ENCODE results near the gene HCRTR1.
"Not testable (repeated sequence)": the region's sequence is repeated elsewhere in the genome, so short reads cannot be mapped to it uniquely, and the experiment has no call there.

The HCRTR1 gene

GRCh38 chr1:31581821-31582810 lies 35.4 kb upstream of the HCRTR1 start:
- DNase-seq: no peak

- DNase-seq: no peak
Observed at GRCh38 chr1:31583082-31583994, 34.2 kb upstream of the HCRTR1 start.

GRCh38 chr1:31583995-31584868 lies 33.3 kb upstream of the HCRTR1 start:
- DNase-seq: no peak

- DNase-seq: no peak
Observed at GRCh38 chr1:31584869-31585735, 32.4 kb upstream of the HCRTR1 start.

- no peak for DNase-seq
Observed at GRCh38 chr1:31585736-31586365, 31.6 kb upstream of the HCRTR1 start.

- no peak for DNase-seq
Observed at GRCh38 chr1:31586376-31587327, 30.8 kb upstream of the HCRTR1 start.

- not testable (repeated sequence) for DNase-seq
Observed at GRCh38 chr1:31587328-31587699, 30.2 kb upstream of the HCRTR1 start.

- DNase-seq: peak; percentile 45
Observed at GRCh38 chr1:31587720-31588423, 29.6 kb upstream of the HCRTR1 start.

GRCh38 chr1:31588751-31589515 lies 28.6 kb upstream of the HCRTR1 start:
- no peak for DNase-seq

- no peak for DNase-seq
Observed at GRCh38 chr1:31591425-31592093, 25.9 kb upstream of the HCRTR1 start.

- DNase-seq: no peak
Observed at GRCh38 chr1:31592132-31592531, 25.4 kb upstream of the HCRTR1 start.

- DNase-seq: no peak
Observed at GRCh38 chr1:31593136-31593665, 24.3 kb upstream of the HCRTR1 start.

- DNase-seq: peak; percentile 77
Observed at GRCh38 chr1:31593770-31594632, 23.5 kb upstream of the HCRTR1 start.

GRCh38 chr1:31595836-31596736 lies 21.4 kb upstream of the HCRTR1 start:
- no peak for DNase-seq

- DNase-seq: no peak
Observed at GRCh38 chr1:31596737-31597097, 20.8 kb upstream of the HCRTR1 start.
